Measurements from ENCODE around the gene CREBBP. TPM values are rescaled to one million over a fixed set of nuclear protein-coding genes. Genes with fewer than 3 reads are reported as not detected.

CREBBP gene
- polyA plus RNA-seq, 1 of the 3 experiments (the other 2 are of a cell fraction), result 5.7 TPM

DNA sequence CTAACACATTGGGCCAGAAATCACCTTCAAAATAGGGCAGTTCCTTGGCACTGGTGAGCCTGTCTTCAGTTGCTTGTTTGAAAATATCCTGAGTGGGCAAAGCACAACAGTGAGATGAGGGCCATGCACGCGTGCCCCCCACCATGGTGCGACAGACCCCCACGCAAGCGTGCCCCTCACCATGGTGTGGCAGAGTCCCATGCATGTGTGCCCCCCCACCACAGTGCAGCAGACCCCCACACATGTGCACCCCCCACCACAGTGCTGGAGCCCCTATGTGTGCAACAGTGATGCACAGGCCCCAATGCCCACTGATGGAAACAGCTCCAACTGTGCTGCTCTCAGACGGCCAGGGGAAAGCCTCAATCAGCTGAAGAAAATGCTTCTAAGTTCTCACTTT lies 144.4 kb downstream of the CREBBP start:
- Histone ChIP-seq H3K4me3 (ENCODE audit: low read depth in 2 of 2, low read length in 1 of 2) (no peak overlapping the region), H3K9me2 (no peaks in the 10 kb centered on the region), H3K79me2 (ENCODE audit: insufficient read depth) (no peaks in the 10 kb centered on the region; the same call in 1 of the 2 replicates), H3K36me3 (replicated peaks in 1 of 2; ENCODE audit: control insufficient read depth in 1 of 2, insufficient read depth in 2 of 2, low read length in 1 of 2) (peaks cover 43 to 67% of the 10 kb centered on the region in 2 experiments), H3K4me1 (ENCODE audit: control insufficient read depth in 1 of 2, insufficient read depth in 2 of 2, low read depth in 1 of 2, low read length in 1 of 2) (no peaks in the 10 kb centered on the region), H3K9me3 (no peaks in the 10 kb centered on the region), H3K27ac (ENCODE audit: low read depth in 2 of 2, low read length in 1 of 2) (no peak overlapping the region), H3K9ac (no peak overlapping the region), H4K20me1 (ENCODE audit: insufficient read depth) (no peaks in the 10 kb centered on the region), H3K4me2 (no peak overlapping the region), H3F3A (replicated peaks; ENCODE audit: insufficient read depth) (no peaks in the 10 kb centered on the region), H3K27me3 (ENCODE audit: insufficient read depth) (no peaks in the 10 kb centered on the region), H2AFZ (ENCODE audit: low read depth) (no peak overlapping the region)
- ChIA-PET POLR2A (interaction anchor here (0.6 kb wide), 1 partner anchor 48 kb away, joined by 5 read pairs; no protein-coding TSS in a partner anchor), CTCF (no interaction called here)
- WGBS (ENCODE audit: low lambda C conversion rate), result 95% methylated on average over 6 of the region's 6 CpGs
- no peak for TF ChIP-seq YY1 (IDR thresholded peaks at IDR 0.05; ENCODE audit: low read depth)
- TF ChIP-seq RXRA (IDR thresholded peaks at IDR 0.05; ENCODE audit: borderline replicate concordance, low read depth), result no peak
- TF ChIP-seq, protein P1, sequence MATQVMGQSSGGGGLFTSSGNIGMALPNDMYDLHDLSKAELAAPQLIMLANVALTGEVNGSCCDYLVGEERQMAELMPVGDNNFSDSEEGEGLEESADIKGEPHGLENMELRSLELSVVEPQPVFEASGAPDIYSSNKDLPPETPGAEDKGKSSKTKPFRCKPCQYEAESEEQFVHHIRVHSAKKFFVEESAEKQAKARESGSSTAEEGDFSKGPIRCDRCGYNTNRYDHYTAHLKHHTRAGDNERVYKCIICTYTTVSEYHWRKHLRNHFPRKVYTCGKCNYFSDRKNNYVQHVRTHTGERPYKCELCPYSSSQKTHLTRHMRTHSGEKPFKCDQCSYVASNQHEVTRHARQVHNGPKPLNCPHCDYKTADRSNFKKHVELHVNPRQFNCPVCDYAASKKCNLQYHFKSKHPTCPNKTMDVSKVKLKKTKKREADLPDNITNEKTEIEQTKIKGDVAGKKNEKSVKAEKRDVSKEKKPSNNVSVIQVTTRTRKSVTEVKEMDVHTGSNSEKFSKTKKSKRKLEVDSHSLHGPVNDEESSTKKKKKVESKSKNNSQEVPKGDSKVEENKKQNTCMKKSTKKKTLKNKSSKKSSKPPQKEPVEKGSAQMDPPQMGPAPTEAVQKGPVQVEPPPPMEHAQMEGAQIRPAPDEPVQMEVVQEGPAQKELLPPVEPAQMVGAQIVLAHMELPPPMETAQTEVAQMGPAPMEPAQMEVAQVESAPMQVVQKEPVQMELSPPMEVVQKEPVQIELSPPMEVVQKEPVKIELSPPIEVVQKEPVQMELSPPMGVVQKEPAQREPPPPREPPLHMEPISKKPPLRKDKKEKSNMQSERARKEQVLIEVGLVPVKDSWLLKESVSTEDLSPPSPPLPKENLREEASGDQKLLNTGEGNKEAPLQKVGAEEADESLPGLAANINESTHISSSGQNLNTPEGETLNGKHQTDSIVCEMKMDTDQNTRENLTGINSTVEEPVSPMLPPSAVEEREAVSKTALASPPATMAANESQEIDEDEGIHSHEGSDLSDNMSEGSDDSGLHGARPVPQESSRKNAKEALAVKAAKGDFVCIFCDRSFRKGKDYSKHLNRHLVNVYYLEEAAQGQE (IDR thresholded peaks at IDR 0.05; ENCODE audit: low read depth, low read length), result no peak
- TF ChIP-seq EZH2phosphoT487 (IDR thresholded peaks at IDR 0.05; ENCODE audit: borderline replicate concordance, low read depth), result no peak
- no peak for TF ChIP-seq SMC3 (IDR thresholded peaks at IDR 0.05; ENCODE audit: low read depth, low read length)
- no peak for TF ChIP-seq TCF12 (IDR thresholded peaks at IDR 0.05)
- no peak for TF ChIP-seq GATA2 (CRISPR knock-in tag; IDR thresholded peaks at IDR 0.05)
- TF ChIP-seq, protein P2, sequence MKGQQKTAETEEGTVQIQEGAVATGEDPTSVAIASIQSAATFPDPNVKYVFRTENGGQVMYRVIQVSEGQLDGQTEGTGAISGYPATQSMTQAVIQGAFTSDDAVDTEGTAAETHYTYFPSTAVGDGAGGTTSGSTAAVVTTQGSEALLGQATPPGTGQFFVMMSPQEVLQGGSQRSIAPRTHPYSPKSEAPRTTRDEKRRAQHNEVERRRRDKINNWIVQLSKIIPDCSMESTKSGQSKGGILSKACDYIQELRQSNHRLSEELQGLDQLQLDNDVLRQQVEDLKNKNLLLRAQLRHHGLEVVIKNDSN (IDR thresholded peaks at IDR 0.05; ENCODE audit: borderline replicate concordance, low read depth), result no peak
- TF ChIP-seq EP300 (IDR thresholded peaks at IDR 0.05; ENCODE audit: borderline replicate concordance in 1 of 2, low read depth in 1 of 2, low read length in 1 of 2), result no peak
- TF ChIP-seq FOXJ3 (CRISPR knock-in tag; IDR thresholded peaks at IDR 0.05), result no peak
- TF ChIP-seq JUND (IDR thresholded peaks at IDR 0.05), result no peak
- TF ChIP-seq ELF1 (IDR thresholded peaks at IDR 0.05), result no peak
- no peak for TF ChIP-seq FOSL2 (IDR thresholded peaks at IDR 0.05; ENCODE audit: borderline replicate concordance, low read depth)
- TF ChIP-seq, protein P3, sequence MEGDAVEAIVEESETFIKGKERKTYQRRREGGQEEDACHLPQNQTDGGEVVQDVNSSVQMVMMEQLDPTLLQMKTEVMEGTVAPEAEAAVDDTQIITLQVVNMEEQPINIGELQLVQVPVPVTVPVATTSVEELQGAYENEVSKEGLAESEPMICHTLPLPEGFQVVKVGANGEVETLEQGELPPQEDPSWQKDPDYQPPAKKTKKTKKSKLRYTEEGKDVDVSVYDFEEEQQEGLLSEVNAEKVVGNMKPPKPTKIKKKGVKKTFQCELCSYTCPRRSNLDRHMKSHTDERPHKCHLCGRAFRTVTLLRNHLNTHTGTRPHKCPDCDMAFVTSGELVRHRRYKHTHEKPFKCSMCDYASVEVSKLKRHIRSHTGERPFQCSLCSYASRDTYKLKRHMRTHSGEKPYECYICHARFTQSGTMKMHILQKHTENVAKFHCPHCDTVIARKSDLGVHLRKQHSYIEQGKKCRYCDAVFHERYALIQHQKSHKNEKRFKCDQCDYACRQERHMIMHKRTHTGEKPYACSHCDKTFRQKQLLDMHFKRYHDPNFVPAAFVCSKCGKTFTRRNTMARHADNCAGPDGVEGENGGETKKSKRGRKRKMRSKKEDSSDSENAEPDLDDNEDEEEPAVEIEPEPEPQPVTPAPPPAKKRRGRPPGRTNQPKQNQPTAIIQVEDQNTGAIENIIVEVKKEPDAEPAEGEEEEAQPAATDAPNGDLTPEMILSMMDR (IDR thresholded peaks at IDR 0.05), result no peak
- TF ChIP-seq RAD21 (IDR thresholded peaks at IDR 0.05; ENCODE audit: low read length), result no peak
- TF ChIP-seq CHD2 (IDR thresholded peaks at IDR 0.05; ENCODE audit: low read length, partially characterized antibody), result no peak
- no peak for DNase-seq
